ENCODE results near the gene SEC24C.
A peak's percentile ranks its signal among the peaks of the same experiment; 100 is the strongest.

SEC24C gene

GRCh38 chr10:73731588-73732375 is 12.4 kb upstream of the SEC24C start:
- Histone ChIP-seq H3K4me1 (ENCODE audit: low read length) (no peaks in the 10 kb centered on the region), H3K9me3 (ENCODE audit: insufficient read depth, low read length) (no peaks in the 10 kb centered on the region), H2AFZ (ENCODE audit: low read depth, low read length) (no peak overlapping the region), H3K36me3 (replicated peaks; ENCODE audit: low read depth, low read length) (no peaks in the 10 kb centered on the region), H3K27me3 (ENCODE audit: low read depth, low read length) (no peaks in the 10 kb centered on the region), H3K9ac (ENCODE audit: low read length) (no peak overlapping the region), H3K27ac (ENCODE audit: low read length) (no peak overlapping the region), H3K79me2 (ENCODE audit: low read length) (peaks cover 26% of the 10 kb centered on the region), H4K20me1 (ENCODE audit: insufficient read depth, low read length) (no peaks in the 10 kb centered on the region), H3K4me2 (ENCODE audit: low read length) (peak overlapping the region; percentile 85; the same call in 1 of the 2 replicates), H3K4me3 (ENCODE audit: low read length) (no peak overlapping the region)
- TF ChIP-seq EZH2phosphoT487 (IDR thresholded peaks at IDR 0.05; ENCODE audit: low read depth), result no peak
- TF ChIP-seq, protein P1, sequence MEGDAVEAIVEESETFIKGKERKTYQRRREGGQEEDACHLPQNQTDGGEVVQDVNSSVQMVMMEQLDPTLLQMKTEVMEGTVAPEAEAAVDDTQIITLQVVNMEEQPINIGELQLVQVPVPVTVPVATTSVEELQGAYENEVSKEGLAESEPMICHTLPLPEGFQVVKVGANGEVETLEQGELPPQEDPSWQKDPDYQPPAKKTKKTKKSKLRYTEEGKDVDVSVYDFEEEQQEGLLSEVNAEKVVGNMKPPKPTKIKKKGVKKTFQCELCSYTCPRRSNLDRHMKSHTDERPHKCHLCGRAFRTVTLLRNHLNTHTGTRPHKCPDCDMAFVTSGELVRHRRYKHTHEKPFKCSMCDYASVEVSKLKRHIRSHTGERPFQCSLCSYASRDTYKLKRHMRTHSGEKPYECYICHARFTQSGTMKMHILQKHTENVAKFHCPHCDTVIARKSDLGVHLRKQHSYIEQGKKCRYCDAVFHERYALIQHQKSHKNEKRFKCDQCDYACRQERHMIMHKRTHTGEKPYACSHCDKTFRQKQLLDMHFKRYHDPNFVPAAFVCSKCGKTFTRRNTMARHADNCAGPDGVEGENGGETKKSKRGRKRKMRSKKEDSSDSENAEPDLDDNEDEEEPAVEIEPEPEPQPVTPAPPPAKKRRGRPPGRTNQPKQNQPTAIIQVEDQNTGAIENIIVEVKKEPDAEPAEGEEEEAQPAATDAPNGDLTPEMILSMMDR (IDR thresholded peaks at IDR 0.05; ENCODE audit: low read depth, low read length), result no peak

GRCh38 chr10:73732426-73732825 is 11.7 kb upstream of the SEC24C start:
- H3K4me1 ChIP-seq (ENCODE audit: low read length), result no peaks in the 10 kb centered on the region
- no peak overlapping the region for H3K4me3 ChIP-seq (ENCODE audit: low read length)
- H3K27ac ChIP-seq (ENCODE audit: low read length), result no peak overlapping the region
- H3K27me3 ChIP-seq (ENCODE audit: low read depth, low read length), result no peaks in the 10 kb centered on the region
- TF ChIP-seq, protein P1 (IDR thresholded peaks at IDR 0.05; ENCODE audit: low read depth, low read length), result no peak
- TF ChIP-seq EZH2phosphoT487 (IDR thresholded peaks at IDR 0.05; ENCODE audit: low read depth), result no peak
- peaks cover 26% of the 10 kb centered on the region for H3K79me2 ChIP-seq (ENCODE audit: low read length)
- no peaks in the 10 kb centered on the region for H3K36me3 ChIP-seq (replicated peaks; ENCODE audit: low read depth, low read length)
- no peaks in the 10 kb centered on the region for H3K9me3 ChIP-seq (ENCODE audit: insufficient read depth, low read length)
- no peaks in the 10 kb centered on the region for H4K20me1 ChIP-seq (ENCODE audit: insufficient read depth, low read length)
- no peak overlapping the region for H3K4me2 ChIP-seq (ENCODE audit: low read length)
- H3K9ac ChIP-seq (ENCODE audit: low read length), result no peak overlapping the region
- no peak overlapping the region for H2AFZ ChIP-seq (ENCODE audit: low read depth, low read length)

- H3K27ac ChIP-seq (ENCODE audit: low read length), result no peak overlapping the region
- peaks cover 26% of the 10 kb centered on the region for H3K79me2 ChIP-seq (ENCODE audit: low read length)
- no peak overlapping the region for H3K9ac ChIP-seq (ENCODE audit: low read length)
- H3K4me2 ChIP-seq (ENCODE audit: low read length), result no peak overlapping the region
- no peak overlapping the region for H2AFZ ChIP-seq (ENCODE audit: low read depth, low read length)
- H3K4me1 ChIP-seq (ENCODE audit: low read length), result no peaks in the 10 kb centered on the region
- H3K27me3 ChIP-seq (ENCODE audit: low read depth, low read length), result no peaks in the 10 kb centered on the region
- TF ChIP-seq, protein P1 (IDR thresholded peaks at IDR 0.05; ENCODE audit: low read depth, low read length), result no peak
- no peak for TF ChIP-seq EZH2phosphoT487 (IDR thresholded peaks at IDR 0.05; ENCODE audit: low read depth)
- H3K9me3 ChIP-seq (ENCODE audit: insufficient read depth, low read length), result no peaks in the 10 kb centered on the region
- no peak overlapping the region for H3K4me3 ChIP-seq (ENCODE audit: low read length)
- H3K36me3 ChIP-seq (replicated peaks; ENCODE audit: low read depth, low read length), result no peaks in the 10 kb centered on the region
- no peaks in the 10 kb centered on the region for H4K20me1 ChIP-seq (ENCODE audit: insufficient read depth, low read length)
Measured at GRCh38 chr10:73732931-73733623, 11.1 kb upstream of the SEC24C start.

- H3K9ac ChIP-seq (ENCODE audit: low read length), result no peak overlapping the region
- no peak overlapping the region for H3K4me3 ChIP-seq (ENCODE audit: low read length)
- no peaks in the 10 kb centered on the region for H3K27me3 ChIP-seq (ENCODE audit: low read depth, low read length)
- H3K4me1 ChIP-seq (ENCODE audit: low read length), result no peaks in the 10 kb centered on the region
- H4K20me1 ChIP-seq (ENCODE audit: insufficient read depth, low read length), result no peaks in the 10 kb centered on the region
- no peak for TF ChIP-seq EZH2phosphoT487 (IDR thresholded peaks at IDR 0.05; ENCODE audit: low read depth)
- TF ChIP-seq, protein P1 (IDR thresholded peaks at IDR 0.05; ENCODE audit: low read depth, low read length), result no peak
- H3K4me2 ChIP-seq (ENCODE audit: low read length), result no peak overlapping the region
- no peaks in the 10 kb centered on the region for H3K36me3 ChIP-seq (replicated peaks; ENCODE audit: low read depth, low read length)
- no peak overlapping the region for H2AFZ ChIP-seq (ENCODE audit: low read depth, low read length)
- H3K79me2 ChIP-seq (ENCODE audit: low read length), result peaks cover 26% of the 10 kb centered on the region
- no peak overlapping the region for H3K27ac ChIP-seq (ENCODE audit: low read length)
- no peaks in the 10 kb centered on the region for H3K9me3 ChIP-seq (ENCODE audit: insufficient read depth, low read length)
Measured at GRCh38 chr10:73734028-73734720, 10.0 kb upstream of the SEC24C start.
